ENCODE results near the gene GRIK5. TPM values are rescaled to one million over a fixed set of nuclear protein-coding genes. Genes with fewer than 3 reads are reported as not detected.

The GRIK5 gene
- total RNA-seq, 1 experiment from 2014 or later, result 0.61 TPM

GRCh38 chr19:42062381-42062780 is 7.6 kb downstream of the GRIK5 start:
- BruUV-seq (replicated peaks), result no TSS peak
- H3K9me3 Mint-ChIP-seq (ENCODE audit: low read depth, unreplicated experiment), result no peaks in the 10 kb centered on the region
- peaks cover 39% of the 10 kb centered on the region for H3K27me3 Mint-ChIP-seq (ENCODE audit: unreplicated experiment)
- H3K4me1 Mint-ChIP-seq (ENCODE audit: low read depth, unreplicated experiment), result no peaks in the 10 kb centered on the region
- no peak for TF ChIP-seq CTCF (IDR thresholded peaks at IDR 0.05; ENCODE audit: unreplicated experiment)
- H3K4me3 Mint-ChIP-seq (ENCODE audit: low read depth, unreplicated experiment), result no peak overlapping the region
- DNase-seq, result no peak
- H3K27ac Mint-ChIP-seq (ENCODE audit: unreplicated experiment), result no peak overlapping the region
- H3K36me3 Mint-ChIP-seq (ENCODE audit: insufficient read depth, unreplicated experiment), result no peaks in the 10 kb centered on the region
- intact Hi-C loops (cut with micrococcal nuclease; ENCODE audit: unreplicated experiment), result no loop called here
- CTCF ChIA-PET, result no interaction called here

DNA sequence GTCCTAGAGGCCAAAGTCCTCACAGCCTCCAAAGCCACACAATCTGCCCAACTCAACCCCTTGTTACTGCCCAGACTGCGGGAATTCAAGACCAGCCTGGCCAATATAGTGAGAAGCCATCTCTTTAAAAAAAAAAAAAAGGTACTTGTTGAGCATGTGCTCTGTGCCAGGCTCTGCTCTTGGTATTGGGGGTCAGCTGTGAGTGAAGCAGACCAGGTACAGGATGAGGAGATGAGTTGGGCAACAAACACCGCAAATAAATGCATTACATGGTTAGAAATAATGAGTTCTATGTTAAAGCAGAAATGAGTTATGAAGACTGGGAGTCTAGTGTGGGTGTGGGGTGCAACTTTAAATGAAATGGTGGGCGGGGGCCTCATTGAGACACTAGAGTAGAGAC is 9.9 kb downstream of the GRIK5 start:
- H3K27ac Mint-ChIP-seq (ENCODE audit: unreplicated experiment), result no peak overlapping the region
- no peak overlapping the region for H3K4me3 Mint-ChIP-seq (ENCODE audit: low read depth, unreplicated experiment)
- H3K27me3 Mint-ChIP-seq (ENCODE audit: unreplicated experiment), result peaks cover 49% of the 10 kb centered on the region
- DNase-seq, result no peak
- CTCF ChIA-PET, result no interaction called here
- TF ChIP-seq CTCF (IDR thresholded peaks at IDR 0.05; ENCODE audit: unreplicated experiment), result no peak
- H3K9me3 Mint-ChIP-seq (ENCODE audit: low read depth, unreplicated experiment), result no peaks in the 10 kb centered on the region
- intact Hi-C loops (cut with micrococcal nuclease; ENCODE audit: unreplicated experiment), result no loop called here
- no TSS peak for BruUV-seq (replicated peaks)
- H3K4me1 Mint-ChIP-seq (ENCODE audit: low read depth, unreplicated experiment), result no peaks in the 10 kb centered on the region
- no peaks in the 10 kb centered on the region for H3K36me3 Mint-ChIP-seq (ENCODE audit: insufficient read depth, unreplicated experiment)

- DNase-seq, result no peak
- BruUV-seq (replicated peaks), result no TSS peak
- no peak overlapping the region for H3K27ac Mint-ChIP-seq (ENCODE audit: unreplicated experiment)
- TF ChIP-seq CTCF (IDR thresholded peaks at IDR 0.05; ENCODE audit: unreplicated experiment), result no peak
- no peaks in the 10 kb centered on the region for H3K36me3 Mint-ChIP-seq (ENCODE audit: insufficient read depth, unreplicated experiment)
- H3K4me3 Mint-ChIP-seq (ENCODE audit: low read depth, unreplicated experiment), result no peak overlapping the region
- no peaks in the 10 kb centered on the region for H3K4me1 Mint-ChIP-seq (ENCODE audit: low read depth, unreplicated experiment)
- CTCF ChIA-PET, result interaction anchor here (0.7 kb wide), 1 partner anchor 86 kb away, joined by 3 read pairs; no protein-coding TSS in a partner anchor
- peaks cover 49% of the 10 kb centered on the region for H3K27me3 Mint-ChIP-seq (ENCODE audit: unreplicated experiment)
- intact Hi-C loops (cut with micrococcal nuclease; ENCODE audit: unreplicated experiment), result no loop called here
- H3K9me3 Mint-ChIP-seq (ENCODE audit: low read depth, unreplicated experiment), result no peaks in the 10 kb centered on the region
These were observed 10.8 kb downstream of the GRIK5 start for GRCh38 chr19:42059196-42059595.

GRCh38 chr19:42057846-42058245 is 12.2 kb downstream of the GRIK5 start:
- peaks cover 48% of the 10 kb centered on the region for H3K27me3 Mint-ChIP-seq (ENCODE audit: unreplicated experiment)
- no peak overlapping the region for H3K27ac Mint-ChIP-seq (ENCODE audit: unreplicated experiment)
- no peaks in the 10 kb centered on the region for H3K9me3 Mint-ChIP-seq (ENCODE audit: low read depth, unreplicated experiment)
- no peak for DNase-seq
- no peaks in the 10 kb centered on the region for H3K36me3 Mint-ChIP-seq (ENCODE audit: insufficient read depth, unreplicated experiment)
- TF ChIP-seq CTCF (IDR thresholded peaks at IDR 0.05; ENCODE audit: unreplicated experiment), result no peak
- no peak overlapping the region for H3K4me3 Mint-ChIP-seq (ENCODE audit: low read depth, unreplicated experiment)
- intact Hi-C loops (cut with micrococcal nuclease; ENCODE audit: unreplicated experiment), result no loop called here
- CTCF ChIA-PET, result interaction anchor here (0.6 to 0.8 kb wide), 3 partner anchors 9 to 467 kb away, joined by 3 to 7 read pairs (median 3); no protein-coding TSS in a partner anchor
- no peaks in the 10 kb centered on the region for H3K4me1 Mint-ChIP-seq (ENCODE audit: low read depth, unreplicated experiment)
- BruUV-seq (replicated peaks), result no TSS peak
